Natural killer cell treated with Interleukin-12 subunit alpha and Interleukin-12 subunit beta and Interleukin-15 and Interleukin-18, amount 100 ng/mL, for 72 hours (primary cell): ENCODE measurements around the gene ZFYVE1. TPM values are rescaled to one million over a fixed set of nuclear protein-coding genes. Genes with fewer than 3 reads are reported as not detected.
"Not testable (repeated sequence)": the region's sequence is repeated elsewhere in the genome, so short reads cannot be mapped to it uniquely, and the experiment has no call there.

Source experiments
- ATAC-seq, 2 donors: fragments of 150-1000 bp; cut with Tn5 transposase in 1 of 2; sonication (Bioruptor Pico), chemical (Tn5 transposase) in 1 of 2; 2 replicates each; pipeline ENCODE4 v1.10.0; 2021
- DNase-seq: peaks from one replicate; pipeline ENCODE4 v3.0.0; 2022; ENCODE audit warnings: low spot score
- H3K27ac Mint-ChIP-seq, 2 donors: 1 replicate in 1 of 2; 2 replicates in 1 of 2; pipeline ENCODE4 v1.8.0; 2022; ENCODE audit warnings: mixed read lengths in 2 of 2, mild to moderate bottlenecking in 1 of 2, moderate library complexity in 1 of 2
- H3K27me3 Mint-ChIP-seq, 2 donors: 1 replicate in 1 of 2; 2 replicates in 1 of 2; pipeline ENCODE4 v1.8.0; 2022; ENCODE audit warnings: mixed read lengths in 2 of 2
- H3K36me3 Mint-ChIP-seq: one replicate; pipeline ENCODE4 v1.8.0; 2022; ENCODE audit warnings: mixed read lengths
- H3K4me1 Mint-ChIP-seq, 2 donors: 1 replicate in 1 of 2; 2 replicates in 1 of 2; pipeline ENCODE4 v1.8.0; 2022; ENCODE audit warnings: low read depth in 2 of 2, mixed read lengths in 2 of 2, mild to moderate bottlenecking in 1 of 2
- H3K4me3 Mint-ChIP-seq: one replicate; pipeline ENCODE4 v1.8.0; 2022; ENCODE audit warnings: mixed read lengths
- H3K9me3 Mint-ChIP-seq: 2 replicates; pipeline ENCODE4 v1.8.0; 2022; ENCODE audit warnings: mixed read lengths
- total RNA-seq, 2 donors: library from RNA; stranded (reverse); gene quantifications; one replicate each; pipeline ENCODE4 v1.2.3, GENCODE V29; 2022

The ZFYVE1 gene
- total RNA-seq, 2 donors from 2014 or later = 17.9 to 25.2 TPM

DNA sequence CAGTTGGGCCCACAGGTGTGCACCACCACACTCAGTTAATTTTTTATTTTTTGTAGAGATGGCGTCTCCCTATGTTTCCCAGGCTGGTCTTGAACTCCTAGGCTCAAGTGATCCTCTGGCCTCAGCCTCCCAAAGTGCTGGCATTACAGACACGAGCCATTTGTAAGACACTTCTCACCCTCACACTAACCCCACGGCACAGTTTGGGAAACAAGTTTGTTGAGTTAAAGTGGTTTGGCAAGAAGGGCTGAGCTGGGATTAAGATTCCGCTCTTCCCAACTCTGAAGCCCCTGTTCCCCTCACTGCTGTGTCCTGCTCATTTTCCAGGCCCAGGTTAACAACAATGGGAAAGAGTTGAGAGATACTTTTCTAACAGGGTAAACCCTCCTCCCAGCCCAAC is 65.9 kb downstream of the ZFYVE1 start:
- H3K9me3 Mint-ChIP-seq, ATAC-seq, DNase-seq, H3K27me3 Mint-ChIP-seq, H3K36me3 Mint-ChIP-seq, H3K27ac Mint-ChIP-seq, H3K4me3 Mint-ChIP-seq: not testable (repeated sequence)
- H3K4me1 Mint-ChIP-seq = peaks cover 8 to 12% of the 10 kb centered on the region in 2 donors

DNA sequence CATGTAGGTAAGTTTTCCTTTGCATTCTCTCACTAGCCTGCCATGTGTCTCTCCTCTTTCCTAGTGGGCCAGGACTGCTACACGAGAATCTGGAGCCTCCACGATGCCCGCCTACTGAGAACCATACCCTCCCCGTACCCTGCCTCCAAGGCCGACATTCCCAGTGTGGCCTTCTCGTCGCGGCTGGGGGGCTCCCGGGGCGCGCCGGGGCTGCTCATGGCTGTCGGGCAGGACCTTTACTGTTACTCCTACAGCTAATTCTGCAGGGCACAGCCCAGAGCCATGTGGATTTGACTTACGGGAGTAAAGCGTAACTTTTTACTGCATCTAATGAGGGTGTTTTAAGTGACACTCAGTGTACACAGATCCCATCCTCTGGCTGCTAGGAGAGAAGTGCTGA is 68.4 kb downstream of the ZFYVE1 start:
- ATAC-seq (no peak), DNase-seq (no peak)
- no peaks in the 10 kb centered on the region for H3K4me1 Mint-ChIP-seq
- no peaks in the 10 kb centered on the region for H3K9me3 Mint-ChIP-seq
- no peak overlapping the region for H3K4me3 Mint-ChIP-seq
- no peak overlapping the region for H3K27ac Mint-ChIP-seq
- H3K27me3 Mint-ChIP-seq = no peaks in the 10 kb centered on the region
- H3K36me3 Mint-ChIP-seq = no peaks in the 10 kb centered on the region

DNA sequence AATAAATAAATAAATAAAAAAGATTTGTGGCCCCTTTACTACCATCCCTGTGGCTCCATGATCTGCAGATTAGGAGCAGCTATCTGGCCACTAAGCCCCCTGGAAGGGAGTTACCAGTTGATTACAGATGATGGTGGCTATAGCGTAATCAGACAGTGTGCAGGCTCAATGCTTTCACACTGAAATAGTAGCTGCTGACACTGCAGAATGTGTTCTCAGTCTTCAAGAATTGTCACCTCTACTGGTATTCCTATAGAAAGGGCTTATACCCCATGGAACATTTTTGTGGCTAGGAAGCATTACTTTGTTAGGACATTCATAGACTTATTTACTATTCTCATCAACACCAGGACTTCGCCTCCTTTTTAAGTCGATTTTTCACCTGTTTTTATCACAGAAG is 69.7 kb downstream of the ZFYVE1 start:
- Mint-ChIP-seq H3K4me1 (no peaks in the 10 kb centered on the region), H3K36me3 (no peaks in the 10 kb centered on the region), H3K4me3 (no peak overlapping the region), H3K27me3 (no peaks in the 10 kb centered on the region), H3K27ac (no peak overlapping the region), H3K9me3 (no peaks in the 10 kb centered on the region)
- ATAC-seq (no peak), DNase-seq (no peak)

DNA sequence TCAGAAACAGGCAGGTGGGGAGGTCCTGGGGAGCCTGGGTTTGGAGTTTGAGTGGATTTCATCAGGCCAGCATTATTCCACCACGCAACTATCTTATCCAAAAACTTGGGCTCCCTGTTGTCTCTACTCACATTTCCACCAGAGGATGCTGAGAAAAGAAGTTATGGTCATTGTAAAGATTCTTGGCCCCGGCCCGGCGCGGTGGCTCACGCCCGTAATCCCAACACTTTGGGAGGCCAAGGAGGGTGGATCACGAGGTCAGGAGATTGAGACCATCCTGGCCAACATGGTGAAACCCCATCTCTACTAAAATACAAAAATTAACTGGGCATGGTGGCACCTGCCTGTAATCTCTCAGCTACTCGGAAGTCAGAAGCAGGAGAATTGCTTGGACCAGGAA is 70.2 kb downstream of the ZFYVE1 start:
- not testable (repeated sequence) for H3K27ac Mint-ChIP-seq, DNase-seq, H3K9me3 Mint-ChIP-seq, H3K4me1 Mint-ChIP-seq, H3K4me3 Mint-ChIP-seq, H3K36me3 Mint-ChIP-seq, H3K27me3 Mint-ChIP-seq, ATAC-seq

DNA sequence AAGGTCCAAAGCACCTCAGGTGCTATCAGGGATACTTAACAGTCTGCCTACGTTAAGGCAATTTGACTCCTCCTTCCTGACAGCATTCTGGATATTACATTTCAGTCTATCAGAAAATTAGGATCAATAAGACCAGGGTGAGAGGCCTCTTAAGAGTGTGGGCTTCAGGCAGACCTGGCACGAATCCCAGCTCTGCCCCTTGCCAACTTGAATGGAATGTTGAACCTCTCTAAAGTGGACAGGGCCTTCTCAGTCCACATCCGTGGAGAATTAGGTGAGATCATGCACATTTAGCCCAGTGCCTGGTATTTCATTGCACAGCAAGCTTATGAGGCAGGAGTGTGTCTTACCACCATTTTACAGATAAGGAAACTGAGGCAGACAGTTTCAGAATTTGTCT is 74.7 kb downstream of the ZFYVE1 start:
- Mint-ChIP-seq H3K27ac (no peak overlapping the region), H3K4me1 (peaks cover 7 to 14% of the 10 kb centered on the region in 2 donors), H3K9me3 (no peaks in the 10 kb centered on the region), H3K4me3 (no peak overlapping the region), H3K27me3 (no peaks in the 10 kb centered on the region), H3K36me3 (no peaks in the 10 kb centered on the region)
- DNase-seq = no peak
- ATAC-seq = no peak

DNA sequence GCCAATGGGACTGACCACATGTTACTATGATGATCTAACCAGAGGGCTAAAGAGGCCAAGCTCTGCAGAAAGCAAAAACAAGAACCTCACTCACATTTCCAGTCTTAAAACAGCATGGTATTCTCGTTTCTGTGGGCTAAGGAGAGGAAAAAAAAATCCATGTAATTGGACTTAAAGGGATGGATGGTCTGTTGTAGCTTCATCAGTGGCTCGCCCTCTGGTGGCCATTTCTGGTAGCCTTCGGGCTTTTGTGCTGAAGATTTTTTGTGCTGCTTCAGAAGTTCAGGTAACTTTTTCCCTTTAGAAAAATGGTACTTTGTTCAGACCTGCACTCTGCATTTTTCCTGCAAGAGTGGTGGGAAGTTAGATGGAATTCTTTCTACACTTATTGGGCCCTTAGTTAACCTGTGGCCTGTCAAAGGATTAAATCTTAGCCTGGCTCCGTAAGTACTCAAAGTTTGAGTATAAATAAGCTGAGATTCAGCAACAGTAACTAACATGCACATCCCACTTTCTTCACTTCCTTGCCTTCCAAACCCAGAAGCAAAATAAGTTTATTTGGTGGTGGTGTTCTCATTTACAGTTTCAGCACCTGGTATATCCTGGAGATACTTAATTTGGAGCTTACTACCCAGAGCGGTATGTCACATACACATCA is 78.3 kb downstream of the ZFYVE1 start:
- Mint-ChIP-seq H3K9me3 (no peaks in the 10 kb centered on the region), H3K36me3 (no peaks in the 10 kb centered on the region), H3K27ac (peak overlapping the region; percentile 23 to 27), H3K27me3 (no peaks in the 10 kb centered on the region), H3K4me1 (peaks cover 10 to 16% of the 10 kb centered on the region in 2 donors), H3K4me3 (no peak overlapping the region)
- ATAC-seq (peak in 1 of 2 donors; percentile 33), DNase-seq (no peak)

DNA sequence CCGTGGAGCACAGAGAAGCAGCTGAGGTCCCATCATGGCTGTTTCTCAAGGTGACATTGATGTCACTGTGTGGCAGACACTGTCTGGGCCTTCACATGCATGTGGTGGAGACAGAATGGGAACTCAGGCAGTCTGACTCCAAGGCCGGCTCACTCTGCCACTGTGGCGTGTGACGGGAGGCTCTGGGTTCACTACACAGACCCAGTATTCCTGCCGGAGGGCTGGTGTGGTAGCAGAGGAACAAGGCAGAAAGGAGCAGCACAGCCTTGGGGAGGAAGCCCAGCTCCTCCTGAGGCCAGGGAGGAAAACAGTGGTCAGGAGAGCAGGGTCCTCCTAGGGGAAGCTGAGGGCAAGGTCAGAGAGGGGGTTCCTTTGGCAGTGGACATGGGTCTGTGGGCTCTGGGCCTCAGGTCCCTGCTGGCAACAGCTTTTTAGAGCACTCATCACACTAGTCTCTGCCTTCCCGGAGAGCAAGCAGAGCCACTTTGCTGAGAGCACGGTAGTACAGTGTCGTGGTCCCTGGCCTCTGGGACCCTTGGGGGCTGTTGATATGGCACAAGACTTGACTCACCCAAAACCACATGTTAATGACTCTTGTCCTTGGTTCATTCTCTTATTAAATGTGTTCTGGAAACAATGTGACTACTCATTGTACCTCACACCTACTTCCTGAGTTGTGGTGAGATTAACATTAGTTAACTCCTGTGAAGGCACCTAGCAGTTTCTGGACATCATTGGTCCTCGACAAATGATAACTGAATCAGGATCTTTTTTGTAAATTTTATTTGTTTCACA is 79.3 kb downstream of the ZFYVE1 start:
- peak; percentile 69 to 82 for ATAC-seq
- Mint-ChIP-seq H3K4me1 (peaks cover 10 to 16% of the 10 kb centered on the region in 2 donors), H3K27me3 (no peaks in the 10 kb centered on the region), H3K9me3 (no peaks in the 10 kb centered on the region), H3K36me3 (no peaks in the 10 kb centered on the region), H3K4me3 (no peak overlapping the region), H3K27ac (peak overlapping the region; percentile 23 to 27)
- DNase-seq = no peak

DNA sequence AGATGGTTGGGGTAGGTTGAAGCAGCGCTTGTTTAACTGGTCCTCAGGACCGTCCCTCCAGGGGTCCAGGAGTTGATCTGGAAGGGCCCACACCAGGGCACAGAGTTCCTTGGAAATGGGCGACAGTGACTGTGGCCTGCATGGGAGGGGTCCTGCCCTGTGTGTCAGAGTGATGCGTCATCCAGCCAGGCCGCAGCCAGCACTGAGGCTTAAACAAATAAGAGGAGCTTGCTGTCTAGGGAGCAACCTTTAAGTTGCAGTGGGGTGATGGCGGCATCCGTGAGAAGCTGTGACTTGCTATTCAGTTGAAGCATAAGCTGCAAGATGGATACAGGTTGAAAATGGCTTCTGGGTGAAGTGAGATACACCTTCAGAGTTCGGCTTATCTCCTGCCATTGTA is 80.4 kb downstream of the ZFYVE1 start:
- Mint-ChIP-seq H3K36me3 (no peaks in the 10 kb centered on the region), H3K4me1 (peaks cover 10 to 16% of the 10 kb centered on the region in 2 donors), H3K27me3 (no peaks in the 10 kb centered on the region), H3K9me3 (no peaks in the 10 kb centered on the region), H3K27ac (no peak overlapping the region), H3K4me3 (no peak overlapping the region)
- DNase-seq (no peak), ATAC-seq (no peak)

DNA sequence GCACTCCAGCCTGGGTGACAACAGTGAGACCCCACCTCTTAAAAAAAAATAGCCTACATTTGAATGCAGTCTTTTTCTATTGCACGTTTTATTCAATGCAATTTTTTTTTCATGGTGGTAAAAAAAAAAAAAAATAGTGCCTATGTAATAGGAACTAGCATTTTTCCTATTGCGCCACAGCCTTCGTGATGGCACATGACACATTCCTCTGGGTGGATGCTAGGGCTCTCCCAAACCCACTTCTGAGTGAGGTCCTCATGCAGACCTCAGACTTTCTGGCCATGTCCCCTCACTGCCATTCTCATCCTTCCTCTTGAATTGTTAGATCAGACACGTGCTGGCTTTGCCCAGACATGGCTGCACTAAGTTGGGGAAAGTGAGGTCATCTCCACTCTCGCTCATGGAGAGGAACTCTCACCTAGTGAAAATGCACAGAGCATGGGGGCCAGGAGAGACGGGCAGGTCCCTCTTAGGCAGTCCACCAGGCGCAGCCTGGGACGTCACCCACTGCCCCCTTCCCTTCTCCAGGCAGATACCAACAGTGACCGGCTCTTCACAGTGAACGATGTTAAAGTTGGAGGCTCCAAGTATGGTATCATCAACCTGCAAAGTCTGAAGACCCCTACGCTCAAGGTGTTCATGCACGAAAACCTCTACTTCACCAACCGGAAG is 81.4 kb downstream of the ZFYVE1 start:
- Mint-ChIP-seq H3K27ac (no peak overlapping the region), H3K4me3 (no peak overlapping the region), H3K27me3 (no peaks in the 10 kb centered on the region), H3K4me1 (peaks cover 10 to 16% of the 10 kb centered on the region in 2 donors), H3K36me3 (no peaks in the 10 kb centered on the region), H3K9me3 (no peaks in the 10 kb centered on the region)
- DNase-seq (no peak), ATAC-seq (no peak)

DNA sequence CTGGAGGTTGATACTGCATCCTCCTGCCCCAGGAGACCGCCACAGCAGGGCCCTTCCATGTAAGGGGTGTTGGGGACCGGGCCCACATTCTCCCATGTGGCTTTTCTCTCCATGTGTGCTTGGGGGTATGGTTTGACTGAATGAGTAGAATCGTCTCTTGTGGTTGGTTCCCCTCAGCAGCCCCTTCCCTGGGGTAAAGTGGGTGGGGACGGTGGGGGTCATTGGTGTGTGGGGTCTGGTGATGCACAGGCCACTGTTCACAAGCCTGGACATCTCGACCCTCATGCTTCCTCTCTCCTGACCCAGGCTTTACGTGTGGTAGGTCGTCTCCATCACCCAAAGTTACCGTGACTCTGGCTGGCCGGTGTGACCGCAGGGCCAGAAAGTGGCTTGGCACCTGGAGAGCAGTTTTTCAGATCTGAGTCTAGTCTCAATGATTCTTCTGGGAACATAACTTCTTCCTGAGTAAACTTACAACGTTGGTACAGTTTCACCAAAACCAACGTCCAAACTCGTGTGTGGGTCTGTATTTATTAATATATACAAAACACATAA is 83.0 kb downstream of the ZFYVE1 start:
- Mint-ChIP-seq H3K27me3 (no peaks in the 10 kb centered on the region), H3K4me1 (peaks cover 10 to 16% of the 10 kb centered on the region in 2 donors), H3K4me3 (no peak overlapping the region), H3K27ac (no peak overlapping the region), H3K9me3 (no peaks in the 10 kb centered on the region), H3K36me3 (no peaks in the 10 kb centered on the region)
- ATAC-seq = no peak
- DNase-seq = no peak

DNA sequence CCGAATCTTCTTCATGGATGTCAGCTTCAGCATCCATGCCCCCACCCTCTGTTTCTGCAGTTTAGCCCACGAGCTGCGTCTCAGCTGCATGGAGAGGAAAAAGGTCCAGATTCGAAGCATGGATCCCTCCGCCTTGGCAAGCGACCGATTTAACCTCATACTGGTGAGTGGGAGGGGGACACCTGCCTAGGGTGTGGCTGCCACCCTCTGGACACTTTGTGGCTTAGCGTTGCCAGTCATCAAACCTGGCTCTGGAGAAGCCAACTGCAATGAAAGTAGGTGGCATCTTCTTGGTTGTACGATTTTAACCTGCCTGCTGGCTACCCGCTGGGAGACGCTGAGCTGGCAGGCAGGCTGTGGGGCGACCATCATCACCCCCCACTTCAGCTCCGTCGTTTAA is 84.0 kb downstream of the ZFYVE1 start:
- Mint-ChIP-seq H3K27me3 (no peaks in the 10 kb centered on the region), H3K36me3 (no peaks in the 10 kb centered on the region), H3K4me3 (no peak overlapping the region), H3K27ac (no peak overlapping the region), H3K9me3 (no peaks in the 10 kb centered on the region), H3K4me1 (peaks cover 7% of the 10 kb centered on the region in 2 donors)
- ATAC-seq (no peak), DNase-seq (peak; percentile 5)

DNA sequence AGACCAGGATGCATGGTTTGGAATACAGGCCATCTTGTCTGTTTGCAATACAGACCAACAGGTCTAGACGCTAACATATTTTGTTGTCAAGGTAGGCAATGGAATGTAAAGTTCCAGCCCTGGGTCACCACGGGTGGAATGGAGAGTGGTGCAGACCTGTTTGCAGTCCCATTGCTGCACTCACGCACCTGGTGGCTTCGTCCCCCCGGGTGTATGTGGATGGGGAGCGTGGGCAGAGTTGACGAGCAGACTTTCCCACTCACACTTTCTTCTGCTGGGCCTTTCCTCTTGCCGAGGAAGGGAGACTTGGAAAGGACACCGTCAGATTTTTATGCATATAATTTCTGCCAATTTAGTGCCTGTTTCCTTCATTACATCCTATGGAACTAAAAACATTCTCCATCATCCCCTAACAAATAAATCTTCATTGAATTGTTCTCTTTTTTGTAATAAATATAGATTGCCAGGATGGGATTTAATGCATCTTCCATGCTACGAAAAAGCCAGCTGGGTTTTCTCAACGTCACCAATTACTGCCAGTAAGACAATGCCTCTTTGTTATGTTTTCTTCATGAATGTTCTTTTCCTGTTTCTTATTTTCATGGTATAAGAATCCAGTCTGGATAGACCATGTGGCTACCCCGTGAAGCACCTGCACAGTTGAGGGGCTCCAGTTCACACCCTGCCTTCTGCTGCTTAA is 85.5 kb downstream of the ZFYVE1 start:
- H3K27ac Mint-ChIP-seq = no peak overlapping the region
- peak; percentile 3 for DNase-seq
- no peak overlapping the region for H3K4me3 Mint-ChIP-seq
- no peak for ATAC-seq
- H3K4me1 Mint-ChIP-seq = peaks cover 9 to 11% of the 10 kb centered on the region in 2 donors
- no peaks in the 10 kb centered on the region for H3K9me3 Mint-ChIP-seq
- no peaks in the 10 kb centered on the region for H3K27me3 Mint-ChIP-seq
- peaks cover 6% of the 10 kb centered on the region for H3K36me3 Mint-ChIP-seq

DNA sequence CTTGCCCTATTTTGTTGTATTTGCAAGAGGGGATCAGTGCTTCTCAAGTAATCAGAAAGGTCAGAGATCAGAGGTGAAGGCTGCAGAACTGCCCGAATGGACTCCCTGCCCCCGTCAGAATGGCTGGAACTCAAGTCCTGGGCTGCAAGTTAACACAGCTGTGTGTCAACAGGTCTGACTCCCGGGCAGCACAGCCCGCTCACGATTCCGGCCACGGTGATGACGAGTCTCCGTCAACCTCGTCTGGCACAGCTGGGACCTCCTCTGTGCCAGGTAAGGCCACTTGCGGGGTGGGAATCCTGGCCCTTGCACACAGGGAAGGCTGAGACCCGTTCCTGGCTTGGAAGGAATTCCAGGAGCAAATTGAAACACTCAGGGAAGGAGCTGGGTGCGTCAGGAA is 87.3 kb downstream of the ZFYVE1 start:
- no peak overlapping the region for H3K27ac Mint-ChIP-seq
- H3K27me3 Mint-ChIP-seq = no peaks in the 10 kb centered on the region
- H3K36me3 Mint-ChIP-seq = peaks cover 6% of the 10 kb centered on the region
- DNase-seq (peak; percentile 25), ATAC-seq (no peak)
- no peak overlapping the region for H3K4me3 Mint-ChIP-seq
- H3K4me1 Mint-ChIP-seq = peaks cover 10 to 11% of the 10 kb centered on the region in 2 donors
- no peaks in the 10 kb centered on the region for H3K9me3 Mint-ChIP-seq
